HepG2 (cell line): Measurements from ENCODE around the gene ARMC5. TPM values are rescaled to one million over a fixed set of nuclear protein-coding genes. Genes with fewer than 3 reads are reported as not detected.

Experiments
- EED ChIP-seq: sonication (generic); formaldehyde crosslinking; IDR thresholded peaks from 2 replicates; pipeline ENCODE4 v1.5.0; 2020; ENCODE audit warnings: mild to moderate bottlenecking, missing genetic modification reagents
- FOXA3 ChIP-seq: IDR thresholded peaks from 2 replicates; pipeline ENCODE4 v1.6.1; 2016; ENCODE audit warnings: missing genetic modification reagents, missing compliant biosample characterization
- IKZF4 ChIP-seq: sonication (generic); formaldehyde crosslinking; IDR thresholded peaks from 2 replicates; pipeline ENCODE4 v1.5.1; 2020; ENCODE audit warnings: borderline replicate concordance, mild to moderate bottlenecking, low read depth, missing genetic modification reagents; ENCODE audit errors: not compliant biosample characterization
- MTF2 ChIP-seq: sonication (generic); formaldehyde crosslinking; IDR thresholded peaks from 2 replicates; pipeline ENCODE4 v1.5.0; 2020; ENCODE audit warnings: missing genetic modification reagents, borderline replicate concordance
- NR3C1 ChIP-seq: sonication (generic); formaldehyde crosslinking; IDR thresholded peaks from 2 replicates; pipeline ENCODE4 v1.4.0; 2020; ENCODE audit warnings: missing genetic modification reagents
- RARA ChIP-seq: IDR thresholded peaks from 2 replicates; pipeline ENCODE4 v1.6.1; 2016; ENCODE audit warnings: missing genetic modification reagents, missing compliant biosample characterization
- RXRA ChIP-seq: sonication (generic); formaldehyde crosslinking; IDR thresholded peaks from 2 replicates; pipeline ENCODE4 v1.5.1; 2020; ENCODE audit warnings: missing genetic modification reagents
- SATB2 ChIP-seq: sonication (generic); formaldehyde crosslinking; IDR thresholded peaks from 2 replicates; pipeline ENCODE4 v1.5.0; 2020; ENCODE audit warnings: missing genetic modification reagents
- SMARCE1 ChIP-seq: fragments of 450-650 bp; IDR thresholded peaks from 2 replicates; pipeline ENCODE4 v1.6.1; 2017; ENCODE audit warnings: borderline replicate concordance
- SMC3 ChIP-seq: IDR thresholded peaks from 2 replicates; pipeline ENCODE4 v1.6.1; 2011; ENCODE audit warnings: low read length, improper control_type of control experiment
- SMYD3 ChIP-seq: sonication (generic); formaldehyde crosslinking; IDR thresholded peaks from 2 replicates; pipeline ENCODE4 v1.8.1; 2023; ENCODE audit warnings: mild to moderate bottlenecking, missing genetic modification reagents
- SP4 ChIP-seq: sonication (generic); formaldehyde crosslinking; IDR thresholded peaks from 2 replicates; pipeline ENCODE4 v1.8.1; 2023; ENCODE audit warnings: mild to moderate bottlenecking, missing genetic modification reagents
- SRF ChIP-seq: IDR thresholded peaks from 2 replicates; pipeline ENCODE4 v1.6.1; 2011; ENCODE audit warnings: mild to moderate bottlenecking, low read depth, low read length, moderate library complexity
- THYN1 ChIP-seq: sonication (generic); formaldehyde crosslinking; IDR thresholded peaks from 2 replicates; pipeline ENCODE4 v1.8.1; 2023; ENCODE audit warnings: low read depth, mild to moderate bottlenecking, moderate library complexity, missing genetic modification reagents, borderline replicate concordance
- XRCC5 ChIP-seq: fragments of 200-400 bp; formaldehyde crosslinking; optimal IDR thresholded peaks from 2 replicates; pipeline ENCODE3; 2017; ENCODE audit warnings: mild to moderate bottlenecking, low read length
- ZNF430 ChIP-seq: sonication (generic); formaldehyde crosslinking; IDR thresholded peaks from 2 replicates; pipeline ENCODE4 v1.9.0; 2021; ENCODE audit warnings: mild to moderate bottlenecking, missing genetic modification reagents
- ZNF747 ChIP-seq: sonication (generic); formaldehyde crosslinking; IDR thresholded peaks from 2 replicates; pipeline ENCODE4 v1.8.1; 2023; ENCODE audit warnings: missing genetic modification reagents, mild to moderate bottlenecking, borderline replicate concordance
- ZSCAN30 ChIP-seq: sonication (generic); formaldehyde crosslinking; IDR thresholded peaks from 2 replicates; pipeline ENCODE4 v1.5.0; 2020; ENCODE audit warnings: mild to moderate bottlenecking, missing genetic modification reagents
- polyA plus RNA-seq, 8 experiments: library from polyadenylated mRNA; depleted of rRNA in 3 of 8; stranded (reverse) in 7 of 8; unstranded in 1 of 8; fragments of >200 nt; fragmentation: Illumina TruSeq in 4 of 8; extraction: Trizol in 4 of 8; gene quantifications; 2 replicates each; pipeline versions ENCODE4 v1.2.1 to v1.2.3, GENCODE V29; 2011 to 2016; ENCODE audit warnings: low read depth in 4 of 8, missing spikeins in 1 of 8, mixed read lengths in 1 of 8; ENCODE audit not compliant: insufficient read depth in 1 of 8
- total RNA-seq, 5 experiments: library from RNA; depleted of rRNA; stranded (reverse); fragments of >200 nt; fragmentation: Illumina TruSeq; extraction: Trizol; gene quantifications; 2 replicates each; pipeline ENCODE4 v1.2.3, GENCODE V29; 2016; ENCODE audit warnings: low read depth in 1 of 5
- TF ChIP-seq, protein P1 (sequence below): sonication (generic); formaldehyde crosslinking; IDR thresholded peaks from 2 replicates; pipeline ENCODE4 v1.4.0; 2020; ENCODE audit warnings: missing genetic modification reagents, mild to moderate bottlenecking, borderline replicate concordance
- TF ChIP-seq, protein P2 (sequence below): sonication (generic); formaldehyde crosslinking; IDR thresholded peaks from 2 replicates; pipeline ENCODE4 v1.4.0; 2020; ENCODE audit warnings: missing genetic modification reagents
- TF ChIP-seq, protein P3 (sequence below), 2 experiments: sonication (generic) in 1 of 2; formaldehyde crosslinking in 1 of 2; IDR thresholded peaks; 2 replicates each; pipeline versions ENCODE4 v1.4.0 to v1.6.1; 2018 to 2020; ENCODE audit warnings: missing genetic modification reagents in 2 of 2, borderline replicate concordance in 1 of 2, low read depth in 1 of 2, mild to moderate bottlenecking in 1 of 2, missing biosample characterization in 1 of 2
- TF ChIP-seq, protein P4 (sequence below): sonication (generic); formaldehyde crosslinking; IDR thresholded peaks from 2 replicates; pipeline ENCODE4 v1.8.1; 2022; ENCODE audit warnings: mild to moderate bottlenecking, missing genetic modification reagents

Gene ARMC5
- total and polyA plus RNA-seq, 2 of the 13 experiments (the other 11 are each of a cell fraction or from before 2014, with no cell fraction given), result 10.8 to 22.3 TPM

DNA sequence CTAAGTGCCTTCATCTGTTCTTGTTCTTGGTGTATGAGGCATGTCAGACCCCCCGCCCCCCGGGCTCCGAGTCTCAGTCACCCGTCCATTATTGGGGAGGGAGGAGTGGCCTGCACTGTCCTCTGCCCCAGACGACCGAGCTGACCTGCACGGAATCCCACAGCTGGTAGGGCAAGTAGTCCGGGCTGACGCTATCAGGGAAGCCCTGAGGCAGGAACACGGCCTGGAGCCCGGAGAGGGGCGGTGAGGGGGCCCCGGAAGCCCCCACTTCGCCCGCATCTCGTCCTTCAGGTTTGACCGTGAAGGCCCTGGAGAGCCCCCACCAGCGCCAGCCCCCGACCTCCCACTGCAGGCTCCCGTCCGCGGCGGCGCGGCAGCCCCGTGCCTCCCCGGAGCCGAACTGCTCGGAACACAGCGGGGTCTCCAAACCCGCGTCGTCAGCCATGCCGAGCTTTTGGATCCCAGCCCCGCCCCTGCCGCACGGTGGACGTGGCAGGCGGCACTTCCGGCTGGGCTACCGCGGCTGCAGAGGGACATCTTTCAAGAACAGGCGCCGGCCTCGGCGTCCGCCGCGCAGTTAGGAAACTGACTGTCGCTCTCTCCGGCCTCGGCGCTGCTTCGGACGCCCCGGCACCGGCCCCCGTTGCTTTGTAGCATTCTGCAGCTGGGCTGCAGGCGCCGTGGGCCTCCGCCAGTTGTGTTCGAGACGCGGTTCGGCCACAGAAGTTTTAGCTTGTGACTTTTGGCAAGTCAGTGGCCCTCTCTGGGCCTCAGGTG is 48.8 kb downstream of the ARMC5 start, which contains the start of gene RUSF1 (continued):
- TF ChIP-seq, protein P1, sequence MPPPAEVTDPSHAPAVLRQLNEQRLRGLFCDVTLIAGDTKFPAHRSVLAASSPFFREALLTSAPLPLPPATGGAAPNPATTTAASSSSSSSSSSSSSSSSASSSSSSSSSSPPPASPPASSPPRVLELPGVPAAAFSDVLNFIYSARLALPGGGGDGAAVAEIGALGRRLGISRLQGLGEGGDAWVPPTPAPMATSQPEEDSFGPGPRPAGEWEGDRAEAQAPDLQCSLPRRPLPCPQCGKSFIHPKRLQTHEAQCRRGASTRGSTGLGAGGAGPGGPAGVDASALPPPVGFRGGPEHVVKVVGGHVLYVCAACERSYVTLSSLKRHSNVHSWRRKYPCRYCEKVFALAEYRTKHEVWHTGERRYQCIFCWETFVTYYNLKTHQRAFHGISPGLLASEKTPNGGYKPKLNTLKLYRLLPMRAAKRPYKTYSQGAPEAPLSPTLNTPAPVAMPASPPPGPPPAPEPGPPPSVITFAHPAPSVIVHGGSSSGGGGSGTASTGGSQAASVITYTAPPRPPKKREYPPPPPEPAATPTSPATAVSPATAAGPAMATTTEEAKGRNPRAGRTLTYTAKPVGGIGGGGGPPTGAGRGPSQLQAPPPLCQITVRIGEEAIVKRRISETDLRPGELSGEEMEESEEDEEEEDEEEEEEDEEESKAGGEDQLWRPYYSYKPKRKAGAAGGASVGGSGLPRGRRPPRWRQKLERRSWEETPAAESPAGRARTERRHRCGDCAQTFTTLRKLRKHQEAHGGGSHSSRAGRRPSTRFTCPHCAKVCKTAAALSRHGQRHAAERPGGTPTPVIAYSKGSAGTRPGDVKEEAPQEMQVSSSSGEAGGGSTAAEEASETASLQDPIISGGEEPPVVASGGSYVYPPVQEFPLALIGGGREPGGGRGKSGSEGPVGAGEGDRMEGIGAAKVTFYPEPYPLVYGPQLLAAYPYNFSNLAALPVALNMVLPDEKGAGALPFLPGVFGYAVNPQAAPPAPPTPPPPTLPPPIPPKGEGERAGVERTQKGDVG (CRISPR knock-in tag), result peak; percentile 77; the same call in 1 of the 2 replicates
- peak; percentile 91 for TF ChIP-seq XRCC5
- no peak for TF ChIP-seq NR3C1
- peak; percentile 83 for TF ChIP-seq SATB2 (CRISPR knock-in tag)
- peak; percentile 94 for TF ChIP-seq ZNF747 (CRISPR knock-in tag)
- TF ChIP-seq EED (CRISPR knock-in tag), result peak; percentile 90
- TF ChIP-seq FOXA3, result peak; percentile 74
- TF ChIP-seq, protein P2, sequence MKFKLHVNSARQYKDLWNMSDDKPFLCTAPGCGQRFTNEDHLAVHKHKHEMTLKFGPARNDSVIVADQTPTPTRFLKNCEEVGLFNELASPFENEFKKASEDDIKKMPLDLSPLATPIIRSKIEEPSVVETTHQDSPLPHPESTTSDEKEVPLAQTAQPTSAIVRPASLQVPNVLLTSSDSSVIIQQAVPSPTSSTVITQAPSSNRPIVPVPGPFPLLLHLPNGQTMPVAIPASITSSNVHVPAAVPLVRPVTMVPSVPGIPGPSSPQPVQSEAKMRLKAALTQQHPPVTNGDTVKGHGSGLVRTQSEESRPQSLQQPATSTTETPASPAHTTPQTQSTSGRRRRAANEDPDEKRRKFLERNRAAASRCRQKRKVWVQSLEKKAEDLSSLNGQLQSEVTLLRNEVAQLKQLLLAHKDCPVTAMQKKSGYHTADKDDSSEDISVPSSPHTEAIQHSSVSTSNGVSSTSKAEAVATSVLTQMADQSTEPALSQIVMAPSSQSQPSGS (CRISPR knock-in tag), result peak; percentile 95
- TF ChIP-seq RXRA (CRISPR knock-in tag), result peak; percentile 82
- TF ChIP-seq, protein P3, sequence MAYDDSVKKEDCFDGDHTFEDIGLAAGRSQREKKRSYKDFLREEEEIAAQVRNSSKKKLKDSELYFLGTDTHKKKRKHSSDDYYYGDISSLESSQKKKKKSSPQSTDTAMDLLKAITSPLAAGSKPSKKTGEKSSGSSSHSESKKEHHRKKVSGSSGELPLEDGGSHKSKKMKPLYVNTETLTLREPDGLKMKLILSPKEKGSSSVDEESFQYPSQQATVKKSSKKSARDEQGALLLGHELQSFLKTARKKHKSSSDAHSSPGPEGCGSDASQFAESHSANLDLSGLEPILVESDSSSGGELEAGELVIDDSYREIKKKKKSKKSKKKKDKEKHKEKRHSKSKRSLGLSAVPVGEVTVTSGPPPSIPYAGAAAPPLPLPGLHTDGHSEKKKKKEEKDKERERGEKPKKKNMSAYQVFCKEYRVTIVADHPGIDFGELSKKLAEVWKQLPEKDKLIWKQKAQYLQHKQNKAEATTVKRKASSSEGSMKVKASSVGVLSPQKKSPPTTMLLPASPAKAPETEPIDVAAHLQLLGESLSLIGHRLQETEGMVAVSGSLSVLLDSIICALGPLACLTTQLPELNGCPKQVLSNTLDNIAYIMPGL (CRISPR knock-in tag; IDR thresholded peaks at IDR 0.05; ENCODE audit: borderline replicate concordance in 1 of 2, low read depth in 1 of 2), result peak; percentile 98
- TF ChIP-seq SP4 (CRISPR knock-in tag), result peak; percentile 92
- TF ChIP-seq SRF, result no peak
- TF ChIP-seq IKZF4, result peak; percentile 53
- peak; percentile 79; the same call in 1 of the 2 replicates for TF ChIP-seq ZSCAN30 (CRISPR knock-in tag)
- peak; percentile 96; the same call in 1 of the 2 replicates for TF ChIP-seq ZNF430 (CRISPR knock-in tag)
- no peak for TF ChIP-seq THYN1 (CRISPR knock-in tag)
- TF ChIP-seq SMC3, result no peak
- TF ChIP-seq SMYD3 (CRISPR knock-in tag), result peak; percentile 63; the same call in 1 of the 2 replicates
- peak; percentile 26; the same call in 1 of the 2 replicates for TF ChIP-seq RARA (CRISPR knock-in tag)
- TF ChIP-seq MTF2 (CRISPR knock-in tag), result no peak
- no peak for TF ChIP-seq SMARCE1
- TF ChIP-seq, protein P4, sequence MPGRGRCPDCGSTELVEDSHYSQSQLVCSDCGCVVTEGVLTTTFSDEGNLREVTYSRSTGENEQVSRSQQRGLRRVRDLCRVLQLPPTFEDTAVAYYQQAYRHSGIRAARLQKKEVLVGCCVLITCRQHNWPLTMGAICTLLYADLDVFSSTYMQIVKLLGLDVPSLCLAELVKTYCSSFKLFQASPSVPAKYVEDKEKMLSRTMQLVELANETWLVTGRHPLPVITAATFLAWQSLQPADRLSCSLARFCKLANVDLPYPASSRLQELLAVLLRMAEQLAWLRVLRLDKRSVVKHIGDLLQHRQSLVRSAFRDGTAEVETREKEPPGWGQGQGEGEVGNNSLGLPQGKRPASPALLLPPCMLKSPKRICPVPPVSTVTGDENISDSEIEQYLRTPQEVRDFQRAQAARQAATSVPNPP (CRISPR knock-in tag), result peak; percentile 60; the same call in 1 of the 2 replicates
